ENCODE results near the gene ZNF681.
"Not testable (repeated sequence)": the region's sequence is repeated elsewhere in the genome, so short reads cannot be mapped to it uniquely, and the experiment has no call there.

Gene ZNF681

GRCh38 chr19:23698711-23699520 lies 59.8 kb downstream of the ZNF681 start:
- H3K9me2 ChIP-seq (replicated peaks; ENCODE audit: insufficient read depth, low read length): no peaks in the 10 kb centered on the region
- no peak overlapping the region for H2AFZ ChIP-seq (ENCODE audit: low read depth, low read length, severe bottlenecking)
- no peaks in the 10 kb centered on the region for H3K9me3 ChIP-seq (ENCODE audit: insufficient read depth, low read length)
- H3K79me2 ChIP-seq (ENCODE audit: insufficient read depth, low read length): no peaks in the 10 kb centered on the region
- H3F3A ChIP-seq (ENCODE audit: insufficient read depth): no peaks in the 10 kb centered on the region
- no peak overlapping the region for H3K9ac ChIP-seq (ENCODE audit: low read length)
- H3K4me2 ChIP-seq (ENCODE audit: low read depth, low read length, poor library complexity, severe bottlenecking): no peak overlapping the region
- no peak overlapping the region for H3K4me3 ChIP-seq (ENCODE audit: insufficient read depth, low read length, poor library complexity, severe bottlenecking)
- H3K27ac ChIP-seq (ENCODE audit: low read depth, low read length): no peak overlapping the region
- no peaks in the 10 kb centered on the region for H4K20me1 ChIP-seq (ENCODE audit: low read depth, low read length)
- no peaks in the 10 kb centered on the region for H3K36me3 ChIP-seq (ENCODE audit: low read length)
- no peak for TF ChIP-seq EZH2phosphoT487 (conservative IDR thresholded peaks at IDR 0.05; ENCODE audit: low read length)
- TF ChIP-seq CTCF (IDR thresholded peaks at IDR 0.05; ENCODE audit: insufficient read depth, low read length, poor library complexity, severe bottlenecking): no peak
- H3K27me3 ChIP-seq (ENCODE audit: low read length): no peaks in the 10 kb centered on the region

- H2AFZ ChIP-seq (ENCODE audit: low read depth, low read length, severe bottlenecking); H3K9me3 ChIP-seq (ENCODE audit: insufficient read depth, low read length); H3K4me2 ChIP-seq (ENCODE audit: low read depth, low read length, poor library complexity, severe bottlenecking); H3K9me2 ChIP-seq (replicated peaks; ENCODE audit: insufficient read depth, low read length); H3K4me3 ChIP-seq (ENCODE audit: insufficient read depth, low read length, poor library complexity, severe bottlenecking); H3K79me2 ChIP-seq (ENCODE audit: insufficient read depth, low read length); H3K9ac ChIP-seq (ENCODE audit: low read length); H3K36me3 ChIP-seq (ENCODE audit: low read length); H3F3A ChIP-seq (ENCODE audit: insufficient read depth); H3K27ac ChIP-seq (ENCODE audit: low read depth, low read length); H3K27me3 ChIP-seq (ENCODE audit: low read length); H4K20me1 ChIP-seq (ENCODE audit: low read depth, low read length): not testable (repeated sequence)
Observed at GRCh38 chr19:23692937-23693336, 65.8 kb downstream of the ZNF681 start.

Measured in SU-DHL-6 (cell line).